Right lobe of liver (tissue), 4 donors: ENCODE data around the gene SERTAD1.

Experiments used
- POLR2A ChIP-seq: fragments of 450-650 bp; IDR thresholded peaks from one replicate; pipeline ENCODE4 v1.6.1; 2017; ENCODE audit warnings: antibody characterized with exemption, mild to moderate bottlenecking
- TF ChIP-seq, protein P1 (sequence below), 4 donors: fragments of 200-600 bp in 3 of 4; fragments of 450-650 bp in 1 of 4; IDR thresholded peaks; one replicate each; pipeline versions ENCODE4 v1.5.1 to v1.8.0; 2016 to 2022; ENCODE audit warnings: antibody characterized with exemption in 4 of 4, mild to moderate bottlenecking in 2 of 4
- donor health status: DM: no; HTN: no; CAD: no.
- donor health status: DM: no; HTN: no; CAD: no.
- donor health status: DM: no; HTN: yes; CAD: no.

DNA sequence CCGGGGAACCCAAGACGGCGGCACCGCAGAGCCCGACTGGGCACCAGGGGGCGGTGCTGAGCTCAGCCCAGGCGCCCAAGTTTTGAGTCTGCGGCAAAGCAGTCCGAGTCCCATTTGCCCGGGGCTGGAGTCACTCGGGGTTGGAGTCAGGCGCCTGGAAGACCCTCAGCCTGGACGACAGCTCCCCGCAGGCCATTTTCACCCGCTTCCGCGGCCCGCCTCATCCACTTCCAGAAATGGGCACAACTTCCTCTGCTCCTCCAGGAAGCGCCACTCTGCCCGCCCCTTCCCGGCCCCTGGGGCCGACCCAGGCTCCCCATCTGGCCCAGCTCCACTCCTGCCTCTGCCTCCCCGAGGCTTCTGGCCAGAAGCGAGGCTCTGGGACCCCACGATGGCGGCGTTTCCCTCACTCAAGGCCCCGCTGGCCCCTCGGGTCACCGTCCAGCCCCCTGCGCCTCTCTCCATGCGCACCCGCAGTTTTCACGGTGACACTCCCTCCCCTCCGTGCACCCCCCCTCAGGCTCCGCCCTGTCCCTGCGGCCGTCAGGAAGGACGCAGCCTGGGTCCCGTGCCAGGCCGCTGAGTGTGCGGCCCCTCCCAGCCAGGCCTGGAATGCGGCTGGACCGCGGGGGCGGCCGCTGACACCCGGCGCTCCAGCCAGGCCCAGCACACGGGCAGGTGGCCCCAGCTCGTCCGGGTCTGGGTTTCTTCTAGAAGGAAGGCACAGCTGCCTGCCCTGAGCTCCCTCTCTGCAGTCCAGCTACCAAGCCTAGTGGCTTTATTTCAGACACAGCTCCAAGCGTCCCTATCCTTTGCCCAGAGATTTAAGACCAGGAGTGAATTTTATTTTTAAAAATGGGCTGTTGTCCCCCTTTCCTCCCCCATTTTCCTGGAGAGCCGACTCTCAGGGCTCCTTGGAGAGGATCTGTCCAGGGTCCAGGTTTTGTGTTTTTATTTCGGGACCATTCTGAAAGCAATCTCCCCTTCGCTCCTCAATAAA, 4.7 kb downstream of the SERTAD1 start:
- TF ChIP-seq, protein P1, sequence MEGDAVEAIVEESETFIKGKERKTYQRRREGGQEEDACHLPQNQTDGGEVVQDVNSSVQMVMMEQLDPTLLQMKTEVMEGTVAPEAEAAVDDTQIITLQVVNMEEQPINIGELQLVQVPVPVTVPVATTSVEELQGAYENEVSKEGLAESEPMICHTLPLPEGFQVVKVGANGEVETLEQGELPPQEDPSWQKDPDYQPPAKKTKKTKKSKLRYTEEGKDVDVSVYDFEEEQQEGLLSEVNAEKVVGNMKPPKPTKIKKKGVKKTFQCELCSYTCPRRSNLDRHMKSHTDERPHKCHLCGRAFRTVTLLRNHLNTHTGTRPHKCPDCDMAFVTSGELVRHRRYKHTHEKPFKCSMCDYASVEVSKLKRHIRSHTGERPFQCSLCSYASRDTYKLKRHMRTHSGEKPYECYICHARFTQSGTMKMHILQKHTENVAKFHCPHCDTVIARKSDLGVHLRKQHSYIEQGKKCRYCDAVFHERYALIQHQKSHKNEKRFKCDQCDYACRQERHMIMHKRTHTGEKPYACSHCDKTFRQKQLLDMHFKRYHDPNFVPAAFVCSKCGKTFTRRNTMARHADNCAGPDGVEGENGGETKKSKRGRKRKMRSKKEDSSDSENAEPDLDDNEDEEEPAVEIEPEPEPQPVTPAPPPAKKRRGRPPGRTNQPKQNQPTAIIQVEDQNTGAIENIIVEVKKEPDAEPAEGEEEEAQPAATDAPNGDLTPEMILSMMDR (IDR thresholded peaks at IDR 0.05) = peak; percentile 92 to 96 (median 94)
- TF ChIP-seq POLR2A = peak; percentile 99
